Measurements from ENCODE around the gene TMEM203. TPM values are rescaled to one million over a fixed set of nuclear protein-coding genes. Genes with fewer than 3 reads are reported as not detected.

TMEM203 gene
- total RNA-seq, 2 experiments from 2014 or later = 42.9 to 58.2 TPM

DNA sequence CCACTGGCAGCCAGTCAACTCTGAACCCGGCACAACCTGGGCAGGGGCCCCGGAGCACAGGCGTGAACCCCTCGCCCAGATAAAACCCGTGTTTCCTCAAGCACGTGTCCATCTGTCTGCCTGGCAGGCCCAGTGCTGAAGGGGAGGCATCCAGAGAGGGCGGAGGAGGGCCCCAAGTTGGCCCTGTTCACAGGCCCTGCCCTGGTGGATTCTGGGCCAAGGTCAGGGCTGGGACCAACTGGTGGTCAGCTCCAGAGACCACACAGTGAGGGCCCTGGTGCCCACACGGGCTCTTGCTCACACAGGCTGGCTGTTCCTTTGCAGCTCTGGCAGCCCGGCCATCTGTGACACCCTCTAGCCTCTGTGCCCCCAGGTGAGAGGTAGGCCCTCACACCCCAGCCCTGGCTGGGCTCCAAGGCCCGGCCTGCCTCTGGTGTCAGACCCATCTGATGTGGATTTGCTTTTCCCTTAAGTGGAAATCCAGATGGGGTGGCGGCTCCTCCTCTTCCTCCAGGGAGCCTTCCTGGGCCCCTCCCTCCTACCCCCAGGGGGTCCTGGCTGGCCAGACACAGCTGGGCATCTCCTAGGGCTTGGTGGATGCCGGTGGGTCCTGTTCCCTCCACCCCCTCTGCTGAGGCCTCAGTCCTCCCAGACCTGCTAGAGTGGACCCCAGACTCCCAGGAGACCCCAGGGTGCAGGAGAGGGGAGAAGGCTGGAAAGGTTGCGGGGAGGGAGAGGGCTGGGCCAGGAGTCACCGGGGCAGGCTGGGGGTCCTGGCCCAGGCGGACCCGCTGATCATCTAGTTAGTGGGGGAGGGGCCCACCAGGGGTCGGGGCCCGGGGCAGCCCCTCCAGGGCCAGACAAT, 45.1 kb upstream of the TMEM203 start:
- BruUV-seq (replicated peaks) = no TSS peak
- 0 out of 2 replicates have a peak, but pooled peaks cover 2% of the 10 kb centered on the region for H3K36me3 ChIP-seq (ENCODE audit: insufficient read depth, low read length)
- CTCF ChIA-PET (ENCODE audit: unreplicated experiment) = no interaction called here

DNA sequence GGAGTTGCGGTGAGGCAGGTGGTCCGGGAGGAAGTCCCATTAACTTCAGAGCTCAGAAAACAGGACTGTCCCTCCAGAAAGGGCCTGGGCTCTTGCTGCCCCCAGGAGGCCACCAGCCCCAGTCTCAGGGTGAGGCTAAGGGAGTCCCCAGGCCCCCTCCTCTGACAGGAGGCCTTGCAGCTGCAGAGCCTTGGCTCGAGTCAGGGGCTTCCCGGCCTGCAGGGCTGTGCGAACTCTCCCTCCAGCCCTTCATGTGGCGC, 42.4 kb upstream of the TMEM203 start:
- DNase-seq (ENCODE audit: low spot score) = no peak
- Histone ChIP-seq H3K4me3 (ENCODE audit: low read depth, low read length, poor library complexity, severe bottlenecking) (no peak overlapping the region), H3K36me3 (ENCODE audit: insufficient read depth, low read length) (peaks cover 14% of the 10 kb centered on the region), H3K79me2 (ENCODE audit: insufficient read depth, low read depth, low read length) (peaks cover 3% of the 10 kb centered on the region; the same call in 1 of the 2 replicates), H3K27ac (ENCODE audit: low read depth, low read length, poor library complexity, severe bottlenecking) (no peak overlapping the region), H2AFZ (ENCODE audit: low read length) (no peak overlapping the region), H3K4me1 (ENCODE audit: insufficient read depth, low read length, poor library complexity, severe bottlenecking) (peaks cover 38% of the 10 kb centered on the region), H3K9me2 (ENCODE audit: insufficient read depth, low read length) (no peaks in the 10 kb centered on the region), H3K4me2 (ENCODE audit: low read length) (no peak overlapping the region), H4K20me1 (ENCODE audit: insufficient read depth, low read length) (0 out of 2 replicates have a peak, but pooled peaks cover 2% of the 10 kb centered on the region), H3K9me3 (ENCODE audit: low read length) (no peaks in the 10 kb centered on the region)
- ChIA-PET POLR2A (no interaction called here), CTCF (ENCODE audit: unreplicated experiment) (no interaction called here)
- TF ChIP-seq, protein P1, sequence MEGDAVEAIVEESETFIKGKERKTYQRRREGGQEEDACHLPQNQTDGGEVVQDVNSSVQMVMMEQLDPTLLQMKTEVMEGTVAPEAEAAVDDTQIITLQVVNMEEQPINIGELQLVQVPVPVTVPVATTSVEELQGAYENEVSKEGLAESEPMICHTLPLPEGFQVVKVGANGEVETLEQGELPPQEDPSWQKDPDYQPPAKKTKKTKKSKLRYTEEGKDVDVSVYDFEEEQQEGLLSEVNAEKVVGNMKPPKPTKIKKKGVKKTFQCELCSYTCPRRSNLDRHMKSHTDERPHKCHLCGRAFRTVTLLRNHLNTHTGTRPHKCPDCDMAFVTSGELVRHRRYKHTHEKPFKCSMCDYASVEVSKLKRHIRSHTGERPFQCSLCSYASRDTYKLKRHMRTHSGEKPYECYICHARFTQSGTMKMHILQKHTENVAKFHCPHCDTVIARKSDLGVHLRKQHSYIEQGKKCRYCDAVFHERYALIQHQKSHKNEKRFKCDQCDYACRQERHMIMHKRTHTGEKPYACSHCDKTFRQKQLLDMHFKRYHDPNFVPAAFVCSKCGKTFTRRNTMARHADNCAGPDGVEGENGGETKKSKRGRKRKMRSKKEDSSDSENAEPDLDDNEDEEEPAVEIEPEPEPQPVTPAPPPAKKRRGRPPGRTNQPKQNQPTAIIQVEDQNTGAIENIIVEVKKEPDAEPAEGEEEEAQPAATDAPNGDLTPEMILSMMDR (conservative IDR thresholded peaks at IDR 0.05; ENCODE audit: low read length) = no peak
- no peak for TF ChIP-seq EZH2phosphoT487 (IDR thresholded peaks at IDR 0.05; ENCODE audit: borderline replicate concordance, low read depth, low read length)
- no TSS peak for BruUV-seq (replicated peaks)
- intact Hi-C loops (cut with micrococcal nuclease; ENCODE audit: unreplicated experiment) = no loop called here

More for the DNA sequence above, 45.1 kb upstream of the TMEM203 start:
- Histone ChIP-seq H3K4me3 (ENCODE audit: low read depth, low read length, poor library complexity, severe bottlenecking) (no peak overlapping the region), H3K9me2 (ENCODE audit: insufficient read depth, low read length) (no peaks in the 10 kb centered on the region), H3K9me3 (ENCODE audit: low read length) (no peaks in the 10 kb centered on the region), H3K4me2 (ENCODE audit: low read length) (no peak overlapping the region), H3K4me1 (ENCODE audit: insufficient read depth, low read length, poor library complexity, severe bottlenecking) (peaks cover 42% of the 10 kb centered on the region), H4K20me1 (ENCODE audit: insufficient read depth, low read length) (no peaks in the 10 kb centered on the region), H3K27ac (ENCODE audit: low read depth, low read length, poor library complexity, severe bottlenecking) (no peak overlapping the region), H3K79me2 (ENCODE audit: insufficient read depth, low read depth, low read length) (peaks cover 3% of the 10 kb centered on the region; the same call in 1 of the 2 replicates), H2AFZ (ENCODE audit: low read length) (no peak overlapping the region)
- intact Hi-C loops (cut with micrococcal nuclease; ENCODE audit: unreplicated experiment) = no loop called here
- no peak for TF ChIP-seq EZH2phosphoT487 (IDR thresholded peaks at IDR 0.05; ENCODE audit: borderline replicate concordance, low read depth, low read length)
- TF ChIP-seq, protein P1 (conservative IDR thresholded peaks at IDR 0.05; ENCODE audit: low read length) = no peak
- POLR2A ChIA-PET = no interaction called here
- DNase-seq (ENCODE audit: low spot score) = no peak
